GM19455 (cell line): ENCODE results near the gene STON1.
"Not testable (repeated sequence)": the region's sequence is repeated elsewhere in the genome, so short reads cannot be mapped to it uniquely, and the experiment has no call there.

Experiments
- ATAC-seq: cut with Tn5 transposase; IDR thresholded peaks from one replicate; pipeline ENCODE4 v1.9.1; 2021; ENCODE audit not compliant: unreplicated experiment

The STON1 gene

GRCh38 chr2:48614581-48614980 lies 84.6 kb downstream of the STON1 start:
- ATAC-seq = not testable (repeated sequence)

DNA sequence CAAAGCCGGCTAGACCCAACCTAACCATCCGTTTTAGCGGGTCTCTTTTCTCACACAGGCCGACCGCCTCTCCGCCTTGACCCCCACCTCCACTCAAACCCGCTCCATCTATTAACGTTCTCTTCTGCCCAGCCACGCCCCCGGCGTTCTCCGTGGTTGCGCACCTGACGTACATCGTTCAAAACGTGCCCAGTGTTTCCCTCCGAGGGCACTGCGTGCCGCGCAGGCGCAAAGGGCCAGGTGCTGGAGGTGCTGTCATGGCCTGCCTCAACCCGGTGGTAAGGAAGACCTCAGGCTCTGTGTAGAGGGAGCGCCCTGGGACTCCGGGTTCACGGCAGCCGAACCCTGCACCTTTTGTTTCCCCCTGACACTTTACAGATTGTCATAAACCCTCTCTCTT lies 87.7 kb downstream of the STON1 start, which contains the start of gene GTF2A1L:
Gene GTF2A1L (plus strand): TSS at position 239 of the 400 bp plus-strand sequence. CDS start 19 bp downstream, at position 258.
- no peak for ATAC-seq

- no peak for ATAC-seq
These were observed 89.6 kb downstream of the STON1 start for GRCh38 chr2:48619526-48619925.

- no peak for ATAC-seq
These were observed 90.7 kb downstream of the STON1 start for GRCh38 chr2:48620604-48621003.

- not testable (repeated sequence) for ATAC-seq
These were observed 92.7 kb downstream of the STON1 start for GRCh38 chr2:48622691-48623090.

- ATAC-seq = no peak
These were observed 94.7 kb downstream of the STON1 start for GRCh38 chr2:48624696-48625095.

GRCh38 chr2:48626047-48626446 lies 96.1 kb downstream of the STON1 start:
- ATAC-seq = no peak

- no peak for ATAC-seq
These were observed 103.2 kb downstream of the STON1 start for GRCh38 chr2:48633143-48633542.

DNA sequence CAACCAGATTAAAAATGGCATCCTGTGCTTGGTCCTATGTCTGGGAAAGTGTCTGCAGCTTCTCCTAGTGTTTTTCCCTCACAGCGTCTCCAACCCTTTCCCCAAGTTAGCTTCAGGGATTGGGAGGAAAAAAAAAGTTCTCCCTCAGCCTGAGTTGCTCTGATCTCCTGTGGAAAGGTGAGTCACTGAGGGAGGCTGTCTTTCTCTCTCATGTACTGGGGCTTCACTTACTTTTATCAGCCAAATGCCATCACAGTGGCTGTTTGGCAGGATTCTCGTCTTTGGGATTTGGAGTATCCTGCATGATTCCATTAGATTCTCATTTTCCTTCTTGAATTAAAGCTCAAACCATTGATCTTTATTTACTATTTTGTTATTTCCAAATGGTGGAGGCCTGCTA lies 105.8 kb downstream of the STON1 start:
- no peak for ATAC-seq

DNA sequence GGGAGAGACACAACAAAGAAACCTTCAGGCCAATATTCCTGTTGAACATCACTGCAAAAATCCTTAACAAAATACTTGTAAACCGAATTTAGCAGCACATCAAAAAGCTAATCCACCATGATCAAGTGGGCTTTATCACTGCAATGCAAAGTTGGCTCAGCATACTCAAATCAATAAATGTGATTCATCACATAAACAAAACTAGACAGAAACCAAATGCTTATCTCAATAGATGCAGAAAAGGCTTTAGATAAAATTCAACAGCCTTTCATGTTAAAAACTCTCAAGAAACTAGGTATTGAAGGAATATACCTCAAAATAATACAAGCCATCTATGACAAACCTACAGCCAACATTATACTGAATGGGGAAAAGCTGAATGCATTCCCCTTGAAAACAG lies 108.3 kb downstream of the STON1 start:
- ATAC-seq = no peak
